ENCODE measurements around the gene PGBD5. TPM values are rescaled to one million over a fixed set of nuclear protein-coding genes. Genes with fewer than 3 reads are reported as not detected.

The PGBD5 gene
- total RNA-seq, 1 donor from 2014 or later, result 14.7 TPM

GRCh38 chr1:230377324-230377723, 48.8 kb downstream of the PGBD5 start:
- TF ChIP-seq EZH2 (IDR thresholded peaks at IDR 0.05; ENCODE audit: insufficient read depth, low read length), result no peak
- TF ChIP-seq, protein P1, sequence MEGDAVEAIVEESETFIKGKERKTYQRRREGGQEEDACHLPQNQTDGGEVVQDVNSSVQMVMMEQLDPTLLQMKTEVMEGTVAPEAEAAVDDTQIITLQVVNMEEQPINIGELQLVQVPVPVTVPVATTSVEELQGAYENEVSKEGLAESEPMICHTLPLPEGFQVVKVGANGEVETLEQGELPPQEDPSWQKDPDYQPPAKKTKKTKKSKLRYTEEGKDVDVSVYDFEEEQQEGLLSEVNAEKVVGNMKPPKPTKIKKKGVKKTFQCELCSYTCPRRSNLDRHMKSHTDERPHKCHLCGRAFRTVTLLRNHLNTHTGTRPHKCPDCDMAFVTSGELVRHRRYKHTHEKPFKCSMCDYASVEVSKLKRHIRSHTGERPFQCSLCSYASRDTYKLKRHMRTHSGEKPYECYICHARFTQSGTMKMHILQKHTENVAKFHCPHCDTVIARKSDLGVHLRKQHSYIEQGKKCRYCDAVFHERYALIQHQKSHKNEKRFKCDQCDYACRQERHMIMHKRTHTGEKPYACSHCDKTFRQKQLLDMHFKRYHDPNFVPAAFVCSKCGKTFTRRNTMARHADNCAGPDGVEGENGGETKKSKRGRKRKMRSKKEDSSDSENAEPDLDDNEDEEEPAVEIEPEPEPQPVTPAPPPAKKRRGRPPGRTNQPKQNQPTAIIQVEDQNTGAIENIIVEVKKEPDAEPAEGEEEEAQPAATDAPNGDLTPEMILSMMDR (IDR thresholded peaks at IDR 0.05; ENCODE audit: insufficient read depth, low read depth, low read length), result no peak
- Mint-ChIP-seq H3K27me3 (ENCODE audit: low read depth, unreplicated experiment) (peaks cover 5% of the 10 kb centered on the region), H3K27ac (ENCODE audit: unreplicated experiment) (no peak overlapping the region), H3K36me3 (ENCODE audit: low read depth, unreplicated experiment) (peaks cover 25% of the 10 kb centered on the region), H3K4me3 (ENCODE audit: unreplicated experiment) (no peak overlapping the region), H3K4me1 (ENCODE audit: low read depth, unreplicated experiment) (peaks cover 17% of the 10 kb centered on the region), H3K9me3 (ENCODE audit: unreplicated experiment) (peaks cover 10% of the 10 kb centered on the region)
- FAIRE-seq, result no peak
- peaks cover 6% of the 10 kb centered on the region for H3K9me3 ChIP-seq (ENCODE audit: insufficient read depth, low read depth, low read length)
- no peak overlapping the region for H3K4me3 ChIP-seq (ENCODE audit: insufficient read depth, low read depth, low read length)
- H3K36me3 ChIP-seq (ENCODE audit: insufficient read depth, low read length), result no peaks in the 10 kb centered on the region
- no peak overlapping the region for H3K4me2 ChIP-seq (ENCODE audit: low read length)
- H3K27ac ChIP-seq (ENCODE audit: low read depth, low read length), result no peak overlapping the region
- no peaks in the 10 kb centered on the region for H4K20me1 ChIP-seq (ENCODE audit: insufficient read depth, low read length)
- no peaks in the 10 kb centered on the region for H3K27me3 ChIP-seq (ENCODE audit: insufficient read depth, low read length)
- H3K4me1 ChIP-seq (ENCODE audit: insufficient read depth, low read length), result no peaks in the 10 kb centered on the region
- H3K79me2 ChIP-seq (ENCODE audit: insufficient read depth, low read length), result no peaks in the 10 kb centered on the region
- no peak for DNase-seq (ENCODE audit: low read depth)
- H3K9ac ChIP-seq (ENCODE audit: low read length), result no peak overlapping the region
- H2AFZ ChIP-seq (ENCODE audit: low read depth, low read length), result no peak overlapping the region

GRCh38 chr1:230376296-230376695, 49.8 kb downstream of the PGBD5 start:
- H3K27ac ChIP-seq (ENCODE audit: low read depth, low read length), result no peak overlapping the region
- no peak overlapping the region for H3K4me3 Mint-ChIP-seq (ENCODE audit: unreplicated experiment)
- H3K27me3 Mint-ChIP-seq (ENCODE audit: low read depth, unreplicated experiment), result peaks cover 5% of the 10 kb centered on the region
- H2AFZ ChIP-seq (ENCODE audit: low read depth, low read length), result no peak overlapping the region
- DNase-seq (ENCODE audit: low read depth), result no peak
- H3K4me1 Mint-ChIP-seq (ENCODE audit: low read depth, unreplicated experiment), result peaks cover 9% of the 10 kb centered on the region
- H3K9ac ChIP-seq (ENCODE audit: low read length), result no peak overlapping the region
- no peak overlapping the region for H3K27ac Mint-ChIP-seq (ENCODE audit: unreplicated experiment)
- no peak for FAIRE-seq
- H3K4me3 ChIP-seq (ENCODE audit: insufficient read depth, low read depth, low read length), result no peak overlapping the region
- no peaks in the 10 kb centered on the region for H3K79me2 ChIP-seq (ENCODE audit: insufficient read depth, low read length)
- H3K27me3 ChIP-seq (ENCODE audit: insufficient read depth, low read length), result no peaks in the 10 kb centered on the region
- H3K36me3 Mint-ChIP-seq (ENCODE audit: low read depth, unreplicated experiment), result peaks cover 27% of the 10 kb centered on the region
- peaks cover 10% of the 10 kb centered on the region for H3K9me3 Mint-ChIP-seq (ENCODE audit: unreplicated experiment)
- H3K4me2 ChIP-seq (ENCODE audit: low read length), result no peak overlapping the region
- H3K4me1 ChIP-seq (ENCODE audit: insufficient read depth, low read length), result no peaks in the 10 kb centered on the region
- H3K9me3 ChIP-seq (ENCODE audit: insufficient read depth, low read depth, low read length), result peaks cover 6% of the 10 kb centered on the region
- no peak for TF ChIP-seq EZH2 (IDR thresholded peaks at IDR 0.05; ENCODE audit: insufficient read depth, low read length)
- TF ChIP-seq, protein P1 (IDR thresholded peaks at IDR 0.05; ENCODE audit: insufficient read depth, low read depth, low read length), result no peak
- no peaks in the 10 kb centered on the region for H4K20me1 ChIP-seq (ENCODE audit: insufficient read depth, low read length)
- H3K36me3 ChIP-seq (ENCODE audit: insufficient read depth, low read length), result no peaks in the 10 kb centered on the region

- Histone ChIP-seq H3K27me3 (ENCODE audit: insufficient read depth, low read length) (no peaks in the 10 kb centered on the region), H3K4me3 (ENCODE audit: insufficient read depth, low read depth, low read length) (no peak overlapping the region), H3K4me1 (ENCODE audit: insufficient read depth, low read length) (no peaks in the 10 kb centered on the region), H3K9me3 (ENCODE audit: insufficient read depth, low read depth, low read length) (peaks cover 6% of the 10 kb centered on the region), H3K4me2 (ENCODE audit: low read length) (no peak overlapping the region), H3K27ac (ENCODE audit: low read depth, low read length) (no peak overlapping the region), H3K79me2 (ENCODE audit: insufficient read depth, low read length) (no peaks in the 10 kb centered on the region), H3K9ac (ENCODE audit: low read length) (no peak overlapping the region), H2AFZ (ENCODE audit: low read depth, low read length) (no peak overlapping the region), H4K20me1 (ENCODE audit: insufficient read depth, low read length) (no peaks in the 10 kb centered on the region), H3K36me3 (ENCODE audit: insufficient read depth, low read length) (no peaks in the 10 kb centered on the region)
- Mint-ChIP-seq H3K4me3 (ENCODE audit: unreplicated experiment) (no peak overlapping the region), H3K27ac (ENCODE audit: unreplicated experiment) (no peak overlapping the region), H3K36me3 (ENCODE audit: low read depth, unreplicated experiment) (peaks cover 27% of the 10 kb centered on the region), H3K9me3 (ENCODE audit: unreplicated experiment) (peaks cover 10% of the 10 kb centered on the region), H3K4me1 (ENCODE audit: low read depth, unreplicated experiment) (peaks cover 9% of the 10 kb centered on the region), H3K27me3 (ENCODE audit: low read depth, unreplicated experiment) (peaks cover 8% of the 10 kb centered on the region)
- DNase-seq (ENCODE audit: low read depth), result no peak
- TF ChIP-seq, protein P1 (IDR thresholded peaks at IDR 0.05; ENCODE audit: insufficient read depth, low read depth, low read length), result no peak
- TF ChIP-seq EZH2 (IDR thresholded peaks at IDR 0.05; ENCODE audit: insufficient read depth, low read length), result no peak
- FAIRE-seq, result no peak
These were observed 50.4 kb downstream of the PGBD5 start for GRCh38 chr1:230375780-230376179.

Measured in astrocyte (in vitro differentiated cells and primary cell).